Lung (tissue), 12 donors: Measurements from ENCODE around the gene ATP10A. TPM values are rescaled to one million over a fixed set of nuclear protein-coding genes. Genes with fewer than 3 reads are reported as not detected.

Experiments used
- ATAC-seq: fragments of 200-7000 bp; cut with Tn5 transposase; one replicate; pipeline ENCODE4 v1.9.1; 2020; ENCODE audit warnings: moderate number of reproducible peaks; ENCODE audit not compliant: insufficient read depth, low FRiP score
- DNase-seq, 3 donors: peaks; one replicate each; pipeline ENCODE4 v3.0.0-alpha.2; 2013 to 2017
- H3K27ac ChIP-seq, 2 donors: one replicate each; pipeline ENCODE4 v1.5.1; 2013; ENCODE audit warnings: mild to moderate bottlenecking in 2 of 2, moderate library complexity in 2 of 2, control low read depth in 1 of 2, inconsistent platforms in 1 of 2, low read depth in 1 of 2, low read length in 1 of 2
- H3K27me3 ChIP-seq, 3 donors: one replicate each; pipeline ENCODE4 v1.5.1; 2013; ENCODE audit warnings: low read length in 2 of 3; ENCODE audit not compliant: control insufficient read depth in 3 of 3, insufficient read depth in 3 of 3
- H3K36me3 ChIP-seq, 4 donors: one replicate each; pipeline ENCODE4 v1.5.1; 2013; ENCODE audit warnings: low read length in 4 of 4, mild to moderate bottlenecking in 1 of 4, moderate library complexity in 1 of 4; ENCODE audit not compliant: control insufficient read depth in 4 of 4, insufficient read depth in 4 of 4
- H3K4me1 ChIP-seq, 5 donors: one replicate each; pipeline ENCODE4 v1.5.1; 2013; ENCODE audit warnings: low read length in 5 of 5, mild to moderate bottlenecking in 2 of 5, moderate library complexity in 1 of 5; ENCODE audit not compliant: control insufficient read depth in 5 of 5, insufficient read depth in 5 of 5
- H3K4me3 ChIP-seq: one replicate; pipeline ENCODE4 v1.5.1; 2013; ENCODE audit warnings: mild to moderate bottlenecking, control low read depth, moderate library complexity
- H3K9ac ChIP-seq, 2 donors: one replicate each; pipeline ENCODE4 v1.5.1; 2013; ENCODE audit warnings: low read length in 2 of 2, control low read depth in 1 of 2; ENCODE audit not compliant: insufficient read depth in 1 of 2
- H3K9me3 ChIP-seq, 4 donors: one replicate each; pipeline ENCODE4 v1.5.1; 2013; ENCODE audit warnings: low read length in 3 of 4, mild to moderate bottlenecking in 1 of 4, moderate library complexity in 1 of 4; ENCODE audit not compliant: control insufficient read depth in 4 of 4, insufficient read depth in 3 of 4
- WGBS, 2 donors: extraction: QIAGEN DNeasy Blood & Tissue Kit; methylation state at CpG; one replicate each; pipeline ENCODE4 v1.1.7; 2013; 5-methylcytosine and 5-hydroxymethylcytosine counted together
- polyA plus RNA-seq, 2 donors: library from polyadenylated mRNA; stranded (reverse); fragments of 200-250 nt; gene quantifications; one replicate each; pipeline ENCODE4 v1.2.1, GENCODE V29; 2013
- total RNA-seq, 2 donors: library from RNA; depleted of rRNA in 1 of 2; stranded (reverse); fragments of >200 nt in 1 of 2; gene quantifications; one replicate each; pipeline ENCODE4 v1.2.1, GENCODE V29; 2014 to 2021
- TF ChIP-seq, protein P1 (sequence below): IDR thresholded peaks from 2 replicates; pipeline ENCODE4 v1.5.1; 2012; ENCODE audit warnings: mild to moderate bottlenecking; ENCODE audit errors: control extremely low read depth, extremely low read depth
- donor health status: control.
- donor health status: control.
- donor health status: Bipolar disorder and iron deficiency.
- donor health status: healthy.
- donor health status: DM: yes; HTN: yes; CAD: no.

The ATP10A gene
- total and polyA plus RNA-seq, 4 donors, result 4.5 to 33.7 (median 6.2) TPM

DNA sequence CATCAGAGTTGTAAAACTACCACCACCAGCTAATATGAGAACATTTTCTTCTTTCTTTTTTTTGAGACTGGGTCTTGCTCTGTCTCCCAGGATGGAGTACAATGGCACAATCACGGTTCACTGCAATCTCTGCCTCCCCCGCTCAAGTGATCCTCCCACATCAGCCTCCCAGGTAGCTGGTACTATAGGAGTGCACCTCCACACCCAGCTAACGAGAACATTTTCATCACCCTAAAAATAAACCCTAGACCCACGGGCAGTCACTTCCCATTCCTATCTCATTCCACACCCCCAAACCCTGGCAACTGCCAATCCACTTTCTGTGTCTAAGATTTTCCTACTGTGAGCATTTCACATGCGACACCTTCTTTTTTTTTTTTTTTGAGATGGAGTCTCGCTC, 130.9 kb downstream of the ATP10A start:
- no peak for ATAC-seq
- no peaks in the 10 kb centered on the region for H3K9me3 ChIP-seq
- DNase-seq, result no peak
- H3K4me1 ChIP-seq, result peaks cover 0 to 2% (median 0%) of the 10 kb centered on the region in 5 donors
- no peaks in the 10 kb centered on the region for H3K27me3 ChIP-seq
- TF ChIP-seq, protein P1, sequence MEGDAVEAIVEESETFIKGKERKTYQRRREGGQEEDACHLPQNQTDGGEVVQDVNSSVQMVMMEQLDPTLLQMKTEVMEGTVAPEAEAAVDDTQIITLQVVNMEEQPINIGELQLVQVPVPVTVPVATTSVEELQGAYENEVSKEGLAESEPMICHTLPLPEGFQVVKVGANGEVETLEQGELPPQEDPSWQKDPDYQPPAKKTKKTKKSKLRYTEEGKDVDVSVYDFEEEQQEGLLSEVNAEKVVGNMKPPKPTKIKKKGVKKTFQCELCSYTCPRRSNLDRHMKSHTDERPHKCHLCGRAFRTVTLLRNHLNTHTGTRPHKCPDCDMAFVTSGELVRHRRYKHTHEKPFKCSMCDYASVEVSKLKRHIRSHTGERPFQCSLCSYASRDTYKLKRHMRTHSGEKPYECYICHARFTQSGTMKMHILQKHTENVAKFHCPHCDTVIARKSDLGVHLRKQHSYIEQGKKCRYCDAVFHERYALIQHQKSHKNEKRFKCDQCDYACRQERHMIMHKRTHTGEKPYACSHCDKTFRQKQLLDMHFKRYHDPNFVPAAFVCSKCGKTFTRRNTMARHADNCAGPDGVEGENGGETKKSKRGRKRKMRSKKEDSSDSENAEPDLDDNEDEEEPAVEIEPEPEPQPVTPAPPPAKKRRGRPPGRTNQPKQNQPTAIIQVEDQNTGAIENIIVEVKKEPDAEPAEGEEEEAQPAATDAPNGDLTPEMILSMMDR, result no peak
- H3K9ac ChIP-seq, result no peak overlapping the region
- H3K36me3 ChIP-seq, result peaks cover 0 to 5% (median 0%) of the 10 kb centered on the region in 4 donors
- WGBS, 2 donors, result 83 to 84% methylated on average over 5 to 6 of the region's 6 CpGs
- no peak overlapping the region for H3K4me3 ChIP-seq
- H3K27ac ChIP-seq, result no peak overlapping the region

GRCh38 chr15:25731411-25731810, 131.7 kb downstream of the ATP10A start:
- H3K9ac ChIP-seq, result no peak overlapping the region
- WGBS, 2 donors, result 85 to 86% methylated on average over 2 of the region's 2 CpGs
- H3K27ac ChIP-seq, result no peak overlapping the region
- TF ChIP-seq, protein P1, result no peak
- H3K4me3 ChIP-seq, result no peak overlapping the region
- no peak for ATAC-seq
- no peak for DNase-seq
- peaks cover 0 to 2% (median 0%) of the 10 kb centered on the region in 5 donors for H3K4me1 ChIP-seq
- peaks cover 0 to 5% (median 0%) of the 10 kb centered on the region in 4 donors for H3K36me3 ChIP-seq
- no peaks in the 10 kb centered on the region for H3K9me3 ChIP-seq
- H3K27me3 ChIP-seq, result no peaks in the 10 kb centered on the region

DNA sequence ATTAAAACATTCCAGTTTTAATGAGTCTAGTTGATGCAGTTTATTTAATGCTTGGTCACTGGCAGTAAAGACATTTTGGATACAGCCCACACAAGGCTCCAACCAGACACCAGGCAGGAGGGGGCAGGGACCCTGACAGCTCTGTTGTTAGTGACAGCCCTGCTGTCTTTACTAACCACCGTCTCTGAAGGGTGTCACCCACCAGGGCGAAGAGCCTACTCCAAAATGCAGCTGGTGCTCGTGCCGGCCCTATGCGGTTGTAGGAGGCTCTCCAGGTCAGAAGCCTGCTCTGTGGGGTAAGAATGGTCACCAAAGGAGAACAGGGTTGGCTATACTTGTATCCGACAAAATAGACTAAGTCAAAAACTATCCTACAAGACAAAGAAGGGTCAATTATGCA, 132.2 kb downstream of the ATP10A start:
- DNase-seq (no peak), ATAC-seq (no peak)
- no peaks in the 10 kb centered on the region for H3K9me3 ChIP-seq
- peaks cover 0 to 5% (median 0%) of the 10 kb centered on the region in 4 donors for H3K36me3 ChIP-seq
- TF ChIP-seq, protein P1, result no peak
- no peak overlapping the region for H3K4me3 ChIP-seq
- peaks cover 0 to 2% (median 0%) of the 10 kb centered on the region in 5 donors for H3K4me1 ChIP-seq
- H3K27me3 ChIP-seq, result no peaks in the 10 kb centered on the region
- 89 to 96% methylated on average over 6 of the region's 6 CpGs for WGBS, 2 donors
- H3K27ac ChIP-seq, result no peak overlapping the region
- H3K9ac ChIP-seq, result no peak overlapping the region

GRCh38 chr15:25728816-25729215, 134.3 kb downstream of the ATP10A start:
- no peak overlapping the region for H3K4me3 ChIP-seq
- no peaks in the 10 kb centered on the region for H3K27me3 ChIP-seq
- no peak overlapping the region for H3K9ac ChIP-seq
- DNase-seq (no peak), ATAC-seq (no peak)
- TF ChIP-seq, protein P1, result no peak
- peaks cover 0 to 7% (median 0%) of the 10 kb centered on the region in 4 donors for H3K36me3 ChIP-seq
- WGBS, 2 donors, result 88 to 90% methylated on average over 15 of the region's 15 CpGs
- H3K27ac ChIP-seq, result no peak overlapping the region
- no peaks in the 10 kb centered on the region for H3K9me3 ChIP-seq
- H3K4me1 ChIP-seq, result peaks cover 0 to 2% (median 0%) of the 10 kb centered on the region in 5 donors
